IPS-18c (cell line): ENCODE results near the gene POTEM.
"Not testable (repeated sequence)": the region's sequence is repeated elsewhere in the genome, so short reads cannot be mapped to it uniquely, and the experiment has no call there.

Experiments
- H3K4me3 ChIP-seq: 2 replicates; pipeline ENCODE4 v1.7.0; 2013; ENCODE audit warnings: low read depth, mild to moderate bottlenecking, low read length, moderate library complexity; ENCODE audit not compliant: insufficient read depth
- H3K9me3 ChIP-seq: one replicate; pipeline ENCODE4 v1.6.1; 2013; ENCODE audit warnings: mild to moderate bottlenecking, low read length, moderate library complexity; ENCODE audit not compliant: control insufficient read depth, insufficient read depth

POTEM gene

DNA sequence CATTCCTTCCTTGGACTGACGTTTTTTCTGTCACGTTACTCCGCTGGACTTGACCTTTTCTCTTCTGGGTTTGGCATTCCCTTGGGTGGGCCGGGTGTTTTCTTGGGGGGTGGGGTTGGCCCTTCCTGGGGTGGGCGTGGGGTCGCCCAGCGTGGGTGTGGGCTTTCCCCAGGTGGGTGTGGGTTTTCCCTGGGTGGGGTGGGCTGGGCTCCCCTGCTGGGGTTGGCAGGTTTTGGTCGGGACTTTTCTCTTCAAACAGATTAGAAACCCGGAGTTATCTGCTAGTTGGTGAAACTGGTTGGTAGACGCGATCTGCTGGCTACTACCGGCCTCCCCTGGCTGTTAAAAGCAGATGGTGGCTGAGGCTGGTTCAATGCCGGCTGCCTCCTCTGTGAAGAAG is at the start of gene POTEM:
Gene POTEM, plus strand, starts transcription at position 301 of the 400 bp plus-strand sequence. Its CDS starts 52 bp downstream, at position 353.
- H3K9me3 ChIP-seq, H3K4me3 ChIP-seq: not testable (repeated sequence)

DNA sequence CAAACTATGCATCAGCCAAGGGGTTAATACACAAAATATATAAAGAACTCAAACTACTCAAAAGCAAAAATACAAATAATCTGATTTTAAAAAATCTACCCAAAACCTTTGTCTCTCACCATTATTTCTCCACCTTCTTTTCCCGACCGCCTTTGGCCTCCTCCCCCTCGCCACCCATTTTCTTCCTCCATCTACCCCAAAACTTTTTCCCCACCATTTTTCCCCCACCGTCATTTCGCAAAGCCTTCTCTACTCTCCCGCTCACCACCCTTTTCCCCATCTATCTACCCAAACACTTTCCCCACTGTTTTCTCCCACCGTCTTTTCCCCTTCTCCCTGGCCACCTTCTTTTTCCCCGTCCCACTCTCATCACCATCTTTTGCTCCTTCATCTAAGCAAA is 48.9 kb upstream of the POTEM start:
- H3K9me3 ChIP-seq, H3K4me3 ChIP-seq: not testable (repeated sequence)

DNA sequence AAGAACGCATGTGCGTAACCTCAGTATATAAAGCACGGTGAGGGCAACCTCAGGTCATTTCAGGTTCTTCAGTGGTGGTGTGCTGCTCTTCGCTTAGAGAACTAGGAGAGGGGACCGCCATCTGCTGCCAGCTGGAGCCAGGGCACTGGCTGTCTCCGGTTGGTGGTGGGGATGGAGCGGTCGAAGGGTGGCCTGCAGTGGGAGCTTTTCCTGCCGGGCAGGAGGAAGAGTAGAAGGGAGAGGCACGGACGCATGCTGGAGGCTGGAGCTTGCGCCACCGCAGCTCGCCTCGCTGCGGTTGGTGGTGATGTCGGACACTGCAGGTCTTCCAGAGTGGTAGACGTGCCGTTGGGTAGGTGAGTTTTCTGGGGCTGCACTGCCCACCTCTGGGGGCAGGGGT is 47.2 kb upstream of the POTEM start:
- not testable (repeated sequence) for H3K9me3 ChIP-seq, H3K4me3 ChIP-seq

DNA sequence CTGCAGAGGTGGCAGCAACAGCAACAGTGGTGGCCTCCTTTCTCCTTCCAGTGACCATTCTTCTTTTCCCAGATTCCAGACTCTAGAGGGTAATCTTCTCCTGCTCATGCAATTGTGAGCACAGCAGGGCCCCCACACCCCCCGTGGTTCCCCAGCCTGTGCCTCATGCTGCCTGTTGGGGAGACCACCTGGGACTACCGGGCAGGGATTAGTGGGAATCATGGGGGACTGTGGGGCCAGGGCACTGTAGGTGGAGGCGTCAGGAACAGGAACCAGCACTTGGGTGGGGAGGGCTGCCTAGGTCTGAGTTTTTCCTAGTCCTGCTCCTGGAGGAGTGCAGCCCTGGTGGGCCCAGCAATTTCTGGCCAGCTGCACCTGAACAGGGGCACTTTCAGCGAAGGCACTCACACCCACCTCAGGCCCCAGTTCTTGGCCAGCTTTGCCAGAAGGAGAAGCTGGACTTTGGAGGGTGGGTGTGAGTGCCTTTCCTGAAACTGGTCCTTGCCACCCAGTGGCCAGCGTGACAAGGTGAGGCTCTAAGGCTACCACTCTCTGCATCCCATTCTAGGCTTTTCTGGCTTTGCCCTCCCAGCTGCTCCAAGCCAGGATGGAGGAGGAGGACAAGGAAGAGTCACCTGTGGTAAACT is 46.1 kb upstream of the POTEM start:
- not testable (repeated sequence) for H3K9me3 ChIP-seq

DNA sequence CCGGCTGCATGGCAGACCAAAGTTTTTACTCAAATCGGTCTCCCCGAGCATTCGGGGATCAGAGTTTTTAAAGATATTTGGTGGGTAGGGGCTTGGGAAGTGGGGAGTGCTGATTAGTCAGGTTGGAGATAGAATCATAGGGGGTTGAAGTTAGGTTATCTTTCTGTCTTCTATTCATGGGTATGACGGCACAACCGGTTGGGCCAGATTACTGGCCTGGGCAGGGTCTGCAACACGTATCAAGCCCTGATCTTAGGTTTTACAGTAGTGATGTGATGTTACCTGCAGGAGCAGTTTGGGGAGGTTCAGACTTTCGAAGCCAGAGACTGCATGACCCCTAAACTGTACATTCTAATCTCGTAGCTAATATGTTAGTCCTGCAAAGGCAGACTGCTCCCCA is 30.4 kb upstream of the POTEM start:
- H3K4me3 ChIP-seq, H3K9me3 ChIP-seq: not testable (repeated sequence)

More for the DNA sequence above, 46.1 kb upstream of the POTEM start:
- H3K4me3 ChIP-seq, result not testable (repeated sequence)

DNA sequence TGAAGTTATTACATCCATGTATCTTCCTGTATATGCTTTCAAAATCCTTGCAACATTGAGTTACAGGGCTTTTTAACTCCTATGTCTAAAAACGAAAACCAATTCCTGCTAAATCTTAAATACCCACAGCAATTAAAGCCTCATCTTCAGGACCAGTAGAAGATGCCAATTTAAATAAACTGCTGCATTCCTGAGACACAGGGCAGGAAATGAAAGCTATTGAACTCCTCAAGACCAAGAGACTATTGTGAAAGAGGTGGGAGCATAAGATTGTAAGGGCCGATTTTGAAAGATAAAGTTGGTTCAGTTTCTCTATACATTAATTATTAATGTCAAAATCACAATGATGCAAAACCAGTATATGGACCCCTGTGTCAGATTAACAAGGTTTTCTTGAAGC is 28.5 kb upstream of the POTEM start:
- not testable (repeated sequence) for H3K9me3 ChIP-seq, H3K4me3 ChIP-seq

DNA sequence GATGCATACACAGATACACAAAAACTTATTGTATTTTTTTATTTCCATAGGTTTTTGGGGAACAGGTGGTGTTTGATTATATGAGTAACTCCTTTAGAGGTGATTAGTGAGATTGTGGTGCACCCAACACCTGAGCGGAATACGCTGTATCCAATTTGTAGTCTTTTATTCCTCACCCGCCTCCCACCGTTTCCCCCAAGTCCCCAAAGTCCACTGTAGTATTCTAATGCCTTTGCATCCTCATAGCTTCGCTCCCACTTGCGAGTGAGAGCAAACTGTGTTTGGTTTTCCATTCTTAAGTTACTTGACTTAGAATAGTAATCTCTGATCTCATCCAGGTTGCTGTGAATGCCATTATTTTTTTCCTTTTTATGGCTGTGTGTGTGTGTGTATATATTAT is 17.3 kb upstream of the POTEM start:
- H3K4me3 ChIP-seq, H3K9me3 ChIP-seq: not testable (repeated sequence)

DNA sequence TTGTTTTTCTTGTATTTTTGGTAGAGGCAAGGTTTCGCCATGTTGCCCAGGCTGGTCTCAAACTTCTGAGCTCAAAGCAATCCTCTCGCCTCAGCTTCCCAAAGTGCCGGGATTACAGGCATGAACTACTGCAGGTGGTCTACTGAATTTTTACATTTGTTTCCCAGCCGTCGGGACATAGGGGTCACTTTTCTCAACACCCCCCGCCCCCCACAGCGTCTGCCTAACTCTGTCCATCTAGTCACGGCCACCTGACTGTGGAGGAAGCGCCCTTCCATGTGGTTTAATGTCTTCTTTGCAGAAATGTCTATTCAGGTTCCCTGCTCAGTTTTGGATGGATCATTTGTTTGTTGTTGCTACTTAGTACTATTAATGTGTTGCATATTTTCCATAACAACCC is 14.1 kb upstream of the POTEM start:
- H3K9me3 ChIP-seq, H3K4me3 ChIP-seq: not testable (repeated sequence)

DNA sequence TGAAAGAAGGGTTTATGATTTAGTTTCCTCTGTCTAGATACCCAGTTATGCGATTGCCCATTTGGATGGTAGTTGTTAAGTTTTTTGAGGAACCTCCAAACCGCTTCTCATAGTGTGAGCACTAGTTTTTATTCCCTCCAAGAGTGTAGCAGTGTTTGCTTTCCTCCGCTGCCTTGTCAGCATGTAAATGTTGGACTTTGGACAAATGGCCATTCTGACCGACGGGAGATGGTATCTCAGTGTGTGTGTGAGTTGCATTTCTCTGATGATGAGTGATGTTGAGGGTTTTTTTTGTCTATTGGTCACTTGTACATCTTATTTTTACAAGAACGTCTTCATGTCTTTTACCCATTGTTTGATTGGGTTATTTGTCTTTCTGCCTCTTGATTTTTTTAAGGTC is 11.4 kb upstream of the POTEM start:
- not testable (repeated sequence) for H3K9me3 ChIP-seq, H3K4me3 ChIP-seq

DNA sequence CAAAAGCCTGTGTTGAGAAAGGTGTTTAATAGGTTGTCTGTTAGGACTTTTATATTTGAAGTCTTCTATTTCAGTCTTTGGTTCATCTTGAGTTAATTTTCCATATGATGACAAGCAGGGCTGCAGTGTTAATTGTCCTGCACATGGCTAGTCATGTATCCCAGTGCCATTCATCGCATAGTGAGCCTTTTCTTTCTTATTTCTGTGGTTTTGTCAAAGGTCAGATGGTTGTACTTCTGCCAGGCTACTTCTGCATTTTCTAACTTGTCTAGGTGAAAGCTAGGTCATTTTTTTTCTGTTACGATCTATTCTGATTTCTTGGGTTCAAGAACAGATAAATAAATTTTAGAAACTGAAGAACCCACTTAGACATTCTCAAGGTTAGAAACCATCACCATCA is 5.7 kb upstream of the POTEM start:
- H3K9me3 ChIP-seq, result not testable (repeated sequence)

DNA sequence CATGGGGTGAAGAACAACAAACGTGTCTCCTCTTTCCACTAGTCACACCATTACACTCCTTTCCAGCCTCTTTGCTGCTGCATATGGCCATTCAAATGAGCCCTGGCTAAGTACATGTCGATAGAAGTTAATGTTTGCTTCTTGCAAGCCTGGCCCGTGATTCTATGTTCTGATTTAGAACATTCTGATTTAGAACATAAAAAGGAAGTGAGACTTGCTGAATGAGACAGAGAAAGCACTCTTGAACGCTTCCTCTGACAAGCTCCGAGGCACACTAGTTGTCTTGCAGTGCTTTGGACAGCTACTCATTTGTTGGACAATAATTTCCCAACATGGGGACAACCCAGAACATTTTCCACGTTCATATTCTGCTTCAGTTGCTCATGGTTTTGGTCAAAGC is 5.1 kb upstream of the POTEM start:
- H3K4me3 ChIP-seq, H3K9me3 ChIP-seq: not testable (repeated sequence)

More for the DNA sequence above, 5.7 kb upstream of the POTEM start:
- H3K4me3 ChIP-seq, result not testable (repeated sequence)

DNA sequence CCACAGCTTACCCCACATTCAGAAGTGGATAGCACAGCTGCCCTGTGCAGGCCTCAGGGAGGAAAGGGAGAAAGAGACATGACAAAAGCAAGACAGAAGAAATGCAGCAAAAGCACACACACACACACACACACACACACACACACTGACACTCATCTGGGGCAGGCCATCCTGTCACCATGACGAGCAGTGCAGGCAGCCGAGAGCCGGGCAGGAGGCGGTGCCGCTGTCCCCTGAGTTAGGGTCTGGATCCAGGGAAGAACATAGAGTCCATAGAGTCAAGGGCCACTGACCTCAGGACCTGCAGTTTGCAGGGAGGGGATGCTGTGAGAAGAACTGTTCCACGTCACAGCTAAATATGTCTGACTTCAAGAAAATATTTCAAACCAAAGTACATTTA is 4.0 kb upstream of the POTEM start:
- H3K9me3 ChIP-seq, H3K4me3 ChIP-seq: not testable (repeated sequence)

DNA sequence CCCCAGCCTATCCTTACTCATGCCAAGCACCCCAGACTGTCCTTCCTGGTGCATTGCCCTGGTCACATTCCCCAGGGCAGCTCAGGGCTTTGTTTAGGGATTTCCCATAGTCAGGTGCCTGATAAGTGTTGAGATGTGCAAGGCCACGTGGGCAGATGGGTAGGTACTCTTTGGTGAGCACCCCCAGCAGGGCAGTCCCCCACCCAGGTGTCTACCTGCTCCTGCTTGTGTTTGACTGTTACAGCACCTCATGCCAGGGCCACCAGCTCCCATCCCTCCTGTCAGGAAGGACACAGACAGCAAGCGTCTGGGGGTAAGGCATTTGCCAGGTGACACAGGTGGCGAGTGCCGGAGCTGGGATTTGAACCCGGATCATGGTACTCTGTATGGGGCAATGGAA is 2.4 kb upstream of the POTEM start:
- H3K9me3 ChIP-seq, H3K4me3 ChIP-seq: not testable (repeated sequence)

DNA sequence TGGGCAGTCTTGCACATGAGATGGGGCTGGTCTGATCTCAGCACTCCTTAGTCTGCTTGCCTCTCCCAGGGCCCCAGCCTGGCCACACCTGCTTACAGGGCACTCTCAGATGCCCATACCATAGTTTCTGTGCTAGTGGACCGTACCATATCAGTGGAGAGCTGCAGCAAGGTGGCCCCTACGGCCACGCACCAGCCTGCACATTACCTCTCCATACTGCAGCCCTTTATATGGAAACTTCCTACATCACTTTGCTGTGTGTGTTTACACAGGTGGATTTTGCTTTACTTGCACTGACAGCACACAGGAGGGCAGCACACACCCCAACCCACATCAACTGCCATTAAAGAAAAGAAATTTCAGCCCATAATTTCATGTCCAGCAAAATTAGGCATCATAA is 35.3 kb downstream of the POTEM start:
- H3K4me3 ChIP-seq, result not testable (repeated sequence)

DNA sequence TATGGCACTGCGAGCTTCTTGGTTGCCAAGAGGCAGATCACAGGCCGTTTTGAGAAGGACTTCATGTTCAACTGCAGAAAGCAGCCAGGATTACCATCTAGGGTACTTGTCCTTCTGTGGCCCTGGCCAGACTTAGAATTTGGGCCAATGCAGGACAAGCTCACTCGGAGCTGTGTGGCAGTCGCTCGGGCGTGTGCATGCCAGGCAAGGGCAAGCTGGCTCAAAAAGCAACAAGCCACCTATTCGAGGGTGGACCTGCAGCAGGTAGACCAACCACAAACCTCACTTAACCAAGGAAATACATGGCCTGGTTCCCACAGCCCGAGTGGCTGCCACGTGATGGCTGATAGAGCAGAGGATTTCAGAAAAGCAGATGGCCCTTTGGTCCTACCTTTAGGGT is 39.3 kb downstream of the POTEM start:
- H3K4me3 ChIP-seq, result not testable (repeated sequence)

More for the DNA sequence above, 35.3 kb downstream of the POTEM start:
- not testable (repeated sequence) for H3K9me3 ChIP-seq

DNA sequence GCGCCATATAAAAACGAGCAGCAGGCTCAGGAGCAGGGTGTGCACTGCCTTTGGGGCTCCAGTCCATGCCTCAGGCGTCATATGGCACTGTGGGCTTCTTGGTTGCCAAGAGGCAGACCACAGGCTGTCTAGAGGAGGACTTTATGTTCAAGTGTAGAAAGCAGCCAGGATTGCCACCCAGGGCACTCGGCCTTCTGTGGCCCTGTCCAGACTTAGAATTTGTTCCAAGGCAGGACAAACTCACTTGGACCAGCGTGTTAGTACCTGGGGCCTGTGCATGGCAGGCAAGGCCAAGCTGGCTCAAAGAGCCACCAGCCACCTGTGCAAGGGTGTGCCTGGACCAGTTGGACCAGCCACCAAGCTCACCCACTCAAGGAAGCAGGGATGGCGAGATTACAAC is 40.4 kb downstream of the POTEM start:
- not testable (repeated sequence) for H3K9me3 ChIP-seq, H3K4me3 ChIP-seq

More for the DNA sequence above, 39.3 kb downstream of the POTEM start:
- H3K9me3 ChIP-seq, result not testable (repeated sequence)

DNA sequence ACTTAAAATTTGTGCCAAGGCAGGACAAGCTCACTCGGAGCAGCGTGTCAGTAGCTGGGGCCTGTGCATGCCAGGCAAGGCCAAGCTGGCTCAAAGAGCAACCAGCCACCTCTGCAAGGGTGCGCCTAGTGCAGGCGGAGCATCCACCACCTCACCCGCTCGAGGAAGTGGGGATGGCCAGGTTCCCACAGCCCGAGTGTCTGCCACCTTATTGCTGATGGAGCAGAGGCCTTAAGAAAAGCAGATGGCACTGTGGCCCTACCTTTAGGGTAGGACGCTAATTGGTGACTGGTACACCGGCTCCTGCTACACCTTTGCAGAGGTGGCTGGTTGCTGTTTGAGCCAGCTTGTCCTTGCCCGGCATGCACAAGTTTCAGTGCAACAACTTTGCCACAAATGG is 43.8 kb downstream of the POTEM start:
- H3K9me3 ChIP-seq, H3K4me3 ChIP-seq: not testable (repeated sequence)

DNA sequence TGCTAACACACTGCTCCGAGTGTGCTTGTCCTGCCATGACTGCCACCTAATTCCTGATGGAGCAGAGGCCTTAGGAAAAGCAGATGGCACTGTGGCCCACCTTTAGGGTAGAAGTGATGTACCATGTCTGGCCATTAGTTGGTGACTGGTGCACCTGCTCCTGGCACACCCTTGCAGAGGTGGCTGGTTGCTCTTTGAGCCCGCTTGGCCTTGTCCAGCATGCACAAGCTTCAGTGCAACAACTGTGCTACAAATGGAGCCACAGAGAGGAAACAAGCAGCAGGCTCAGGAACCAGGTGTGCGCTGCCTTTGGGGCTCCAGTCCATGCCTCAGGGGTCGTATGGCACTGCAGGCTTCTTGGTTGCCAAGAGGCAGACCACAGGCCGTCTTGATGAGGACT is 44.5 kb downstream of the POTEM start:
- not testable (repeated sequence) for H3K9me3 ChIP-seq, H3K4me3 ChIP-seq

DNA sequence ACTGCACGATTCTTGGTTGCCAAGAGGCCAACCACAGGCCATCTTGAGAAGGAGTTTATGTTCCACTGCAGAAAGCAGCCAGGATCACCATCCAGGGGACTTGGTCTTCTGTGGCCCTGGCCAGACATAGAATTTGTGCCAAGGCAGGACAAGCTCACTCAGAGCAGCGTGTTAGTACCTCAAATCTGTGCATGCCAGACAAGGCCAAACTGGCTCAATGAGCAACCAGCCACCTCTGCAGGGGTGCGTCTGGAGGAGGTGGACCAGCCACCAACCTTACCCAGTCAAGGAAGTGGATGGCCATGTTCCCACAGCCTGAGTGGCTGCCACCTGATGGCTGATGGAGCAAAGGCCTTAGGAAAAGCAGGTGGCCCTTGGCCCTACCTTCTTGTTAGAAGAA is 48.0 kb downstream of the POTEM start:
- not testable (repeated sequence) for H3K9me3 ChIP-seq, H3K4me3 ChIP-seq
